Measurements from ENCODE around the gene NLRX1. TPM values are rescaled to one million over a fixed set of nuclear protein-coding genes. Genes with fewer than 3 reads are reported as not detected.
"Not testable (repeated sequence)": the region's sequence is repeated elsewhere in the genome, so short reads cannot be mapped to it uniquely, and the experiment has no call there.

Gene NLRX1
- total RNA-seq, 1 donor from 2014 or later: 16.3 TPM

DNA sequence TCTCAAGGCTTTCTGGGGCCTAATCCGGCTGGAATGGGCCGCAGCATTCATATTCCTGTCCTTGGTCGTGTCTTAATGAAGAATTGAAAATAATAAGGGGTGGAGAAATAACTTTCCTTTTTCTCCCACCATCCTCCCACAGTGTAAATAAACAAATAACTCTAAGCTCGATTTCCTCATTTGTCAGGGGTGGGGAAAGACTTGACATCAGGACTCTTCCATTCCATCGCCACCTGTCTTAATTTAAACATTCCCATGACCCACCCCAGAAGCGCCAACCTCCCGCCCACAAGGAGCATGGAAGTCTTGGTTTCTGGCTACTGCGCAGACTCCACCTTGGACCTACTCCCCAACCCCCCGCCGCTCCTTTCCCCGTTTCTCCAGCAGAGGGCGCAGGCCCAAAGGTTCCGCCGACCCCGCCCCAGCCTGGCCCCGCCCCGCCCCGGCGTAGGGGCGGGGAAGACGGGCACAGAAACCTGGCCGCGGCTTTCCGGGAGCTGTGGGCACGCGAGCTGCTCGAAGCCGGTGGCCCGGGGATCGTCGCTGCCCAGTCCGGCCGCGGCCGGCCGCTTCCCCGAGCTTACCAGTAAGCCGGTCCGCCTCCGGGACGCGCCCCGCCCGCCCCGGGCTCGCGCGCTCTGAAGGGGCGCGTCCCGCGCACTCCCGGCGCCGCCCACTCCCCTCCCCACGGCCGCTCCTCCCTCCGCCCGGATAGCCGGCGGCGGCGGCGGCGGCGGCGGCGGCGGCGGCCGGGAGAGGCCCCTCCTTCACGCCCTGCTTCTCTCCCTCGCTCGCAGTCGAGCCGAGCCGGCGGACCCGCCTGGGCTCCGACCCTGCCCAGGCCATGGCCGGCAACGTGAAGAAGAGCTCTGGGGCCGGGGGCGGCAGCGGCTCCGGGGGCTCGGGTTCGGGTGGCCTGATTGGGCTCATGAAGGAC lies 37.3 kb downstream of the NLRX1 start, which contains the start of gene CBL:
Gene CBL, plus strand, starts transcription at position 766 of the 937 bp plus-strand sequence. Its CDS starts 79 bp downstream, at position 845.
- peak; percentile 99 for DNase-seq (ENCODE audit: low spot score)

- peak; percentile 91 for DNase-seq (ENCODE audit: low spot score)
Observed at GRCh38 chr11:119206511-119207414, 38.2 kb downstream of the NLRX1 start.

DNA sequence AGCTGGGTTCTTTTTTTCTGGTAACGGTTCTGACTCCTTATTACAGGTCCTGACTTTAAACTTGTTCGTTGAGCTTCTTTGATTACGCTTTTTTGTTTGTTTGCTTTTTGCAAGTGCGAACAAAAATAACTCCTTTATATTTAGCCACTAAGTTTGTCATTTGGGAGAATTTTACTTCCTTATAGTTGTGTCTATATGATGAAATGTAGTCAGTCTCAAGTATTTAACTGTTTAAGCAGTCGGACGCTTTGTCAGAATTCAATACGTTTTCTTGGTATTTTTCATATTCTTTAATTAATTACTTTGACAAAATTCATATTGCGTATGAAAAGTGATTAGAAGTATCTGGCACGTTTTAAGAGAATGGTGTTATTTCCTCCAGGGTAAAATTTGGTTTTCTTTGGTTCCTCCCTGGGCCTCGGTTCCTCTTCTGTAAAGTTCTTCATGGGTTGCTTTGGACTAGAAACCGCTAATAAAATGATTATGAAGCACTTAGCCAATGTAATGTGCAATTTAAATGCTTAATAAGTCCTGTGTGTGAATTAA lies 39.0 kb downstream of the NLRX1 start:
- DNase-seq (ENCODE audit: low spot score): no peak

DNA sequence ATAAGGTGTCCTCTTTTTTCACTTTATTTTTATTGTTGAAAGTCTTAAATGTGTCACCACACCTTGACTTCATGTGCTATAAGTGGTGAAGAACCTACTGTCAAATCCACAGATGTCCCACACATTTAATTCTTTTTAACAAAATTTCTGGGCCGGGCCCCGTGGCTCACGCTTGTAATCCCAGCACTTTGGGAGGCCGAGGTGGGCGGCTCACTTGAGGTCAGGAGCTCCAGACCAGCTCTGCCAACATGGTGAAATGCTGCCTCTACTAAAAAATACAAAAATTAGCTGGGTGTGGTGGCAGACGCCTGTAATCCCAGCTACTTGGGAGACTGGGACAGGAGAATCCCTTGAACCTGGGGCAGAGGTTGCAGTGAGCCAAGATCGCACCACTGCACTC lies 40.7 kb downstream of the NLRX1 start:
- DNase-seq (ENCODE audit: low spot score): peak; percentile 64

DNA sequence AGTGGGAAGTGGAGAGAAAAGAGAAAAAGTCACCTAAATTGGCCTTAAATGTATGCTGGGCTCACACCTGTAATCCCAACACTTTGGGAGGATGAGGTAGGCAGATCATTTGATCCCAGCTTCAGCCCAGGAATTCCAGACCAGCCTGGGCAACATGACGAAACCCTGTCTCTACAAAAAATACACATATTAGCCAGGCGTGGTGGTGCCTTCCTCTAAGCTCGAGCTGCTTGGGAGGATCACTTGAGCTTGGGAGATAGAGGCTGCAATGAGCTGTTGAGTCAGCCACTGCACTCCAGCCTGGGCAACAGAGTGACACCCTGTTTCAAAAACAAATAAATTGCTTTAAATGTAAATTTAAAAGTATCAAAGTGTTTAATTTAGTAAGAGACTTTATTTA lies 41.5 kb downstream of the NLRX1 start:
- peak; percentile 9 for DNase-seq (ENCODE audit: low spot score)

DNA sequence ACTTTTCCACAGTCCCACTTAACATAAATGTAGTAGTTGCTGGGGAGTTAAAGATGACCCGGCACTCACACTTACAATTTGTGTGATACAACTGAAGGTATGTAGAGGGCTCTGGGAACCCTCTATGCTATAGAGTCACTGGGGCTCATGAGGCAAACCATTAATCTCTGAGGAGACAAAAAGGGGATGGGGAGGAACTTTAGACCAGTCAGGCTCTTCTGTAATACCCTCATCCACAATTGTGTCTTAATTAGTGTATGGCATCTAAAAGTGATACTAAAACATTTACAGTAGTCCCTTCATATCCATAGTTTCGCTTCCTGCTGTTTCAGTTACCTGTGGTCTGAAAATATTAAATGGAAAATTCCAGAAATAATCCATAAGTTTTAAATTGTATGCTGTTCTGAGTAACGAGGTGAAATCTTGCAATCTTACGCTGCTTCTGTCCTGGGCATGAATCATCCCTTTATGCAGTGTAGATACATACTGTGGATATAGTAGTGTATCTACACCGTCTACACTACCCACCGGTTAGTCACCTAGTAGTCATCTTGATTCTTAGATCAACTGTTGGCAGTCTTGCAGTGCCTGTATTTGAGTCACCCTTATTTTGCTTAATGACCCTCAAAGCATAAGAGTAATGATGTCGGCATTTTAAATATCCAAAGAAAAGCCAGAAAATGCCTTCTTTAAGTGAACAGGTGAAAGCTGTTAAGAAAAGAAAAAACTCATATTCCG lies 49.8 kb downstream of the NLRX1 start:
- DNase-seq (ENCODE audit: low spot score): no peak

GRCh38 chr11:119222308-119222707 lies 53.8 kb downstream of the NLRX1 start:
- no peak for DNase-seq (ENCODE audit: low spot score)

DNA sequence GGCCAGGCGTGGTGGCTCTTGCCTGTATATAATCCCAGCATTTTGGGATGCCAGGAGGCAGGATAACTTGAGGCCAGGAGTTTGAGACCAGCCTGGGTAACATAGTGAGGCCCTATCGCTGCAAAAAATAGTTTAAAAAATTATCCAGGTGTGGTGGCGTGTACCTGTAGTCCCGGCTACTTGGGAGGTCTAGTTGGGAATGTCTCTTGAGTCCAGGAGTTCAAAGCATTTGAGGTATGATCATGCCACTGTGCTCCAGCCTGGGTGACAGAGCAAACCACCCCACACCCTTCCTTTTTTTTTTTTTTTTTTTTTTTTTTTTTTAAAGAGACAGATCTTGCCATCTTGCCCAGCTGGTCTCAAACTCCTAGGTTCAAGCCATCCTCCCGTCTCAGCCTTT lies 54.4 kb downstream of the NLRX1 start:
- no peak for DNase-seq (ENCODE audit: low spot score)

GRCh38 chr11:119223856-119224255 lies 55.3 kb downstream of the NLRX1 start:
- no peak for DNase-seq (ENCODE audit: low spot score)

- DNase-seq (ENCODE audit: low spot score): not testable (repeated sequence)
Observed at GRCh38 chr11:119228535-119229287, 60.2 kb downstream of the NLRX1 start.

- no peak for DNase-seq (ENCODE audit: low spot score)
Observed at GRCh38 chr11:119229288-119229672, 60.8 kb downstream of the NLRX1 start.

- DNase-seq (ENCODE audit: low spot score): no peak
Observed at GRCh38 chr11:119229741-119230140, 61.2 kb downstream of the NLRX1 start.

Other genes starting within 250 kb of the NLRX1 start
- 86.4 TPM for gene BCL9L, start 242.8 kb upstream of the NLRX1 start, total RNA-seq
- not detected for gene UPK2, start 212.4 kb upstream of the NLRX1 start, total RNA-seq
- gene FOXR1, start 197.0 kb upstream of the NLRX1 start, total RNA-seq: not detected
- 34.8 TPM for gene CENATAC, start 170.6 kb upstream of the NLRX1 start, total RNA-seq
- gene RPS25, start 150.4 kb upstream of the NLRX1 start, total RNA-seq: 953 TPM
- gene TRAPPC4, start 150.0 kb upstream of the NLRX1 start, total RNA-seq: 52.8 TPM
- 10.2 TPM for gene SLC37A4, start 137.8 kb upstream of the NLRX1 start, total RNA-seq
- gene HYOU1, start 111.5 kb upstream of the NLRX1 start, total RNA-seq: 115 TPM
- gene VPS11, start 100.9 kb upstream of the NLRX1 start, total RNA-seq: 33.3 TPM
- 22.2 TPM for gene HMBS, start 83.8 kb upstream of the NLRX1 start, total RNA-seq
- gene DPAGT1, start 66.9 kb upstream of the NLRX1 start, total RNA-seq: 40.9 TPM
- gene C2CD2L, start 61.4 kb upstream of the NLRX1 start, total RNA-seq: 11.0 TPM
- gene HINFP, start 47.1 kb upstream of the NLRX1 start, total RNA-seq: 13.5 TPM
- gene ABCG4, start 19.7 kb upstream of the NLRX1 start, total RNA-seq: not detected
- not detected for gene NHERF4, start 16.8 kb downstream of the NLRX1 start, total RNA-seq
- gene CBL, start 37.6 kb downstream of the NLRX1 start, total RNA-seq: 30.4 TPM
- gene MCAM, start 148.4 kb downstream of the NLRX1 start, total RNA-seq: 550 TPM
- gene RNF26, start 165.8 kb downstream of the NLRX1 start, total RNA-seq: 20.6 TPM
- 52.9 TPM for gene C1QTNF5, start 172.2 kb downstream of the NLRX1 start, total RNA-seq
- gene MFRP, start 178.0 kb downstream of the NLRX1 start, total RNA-seq: not detected
- gene USP2, start 213.0 kb downstream of the NLRX1 start, total RNA-seq: 4.2 TPM

Measured in mesenteric fat pad (tissue), 1 donor.